ENCODE results near the gene VPS13D.

The VPS13D gene

GRCh38 chr1:12432897-12433296 lies 203.1 kb downstream of the VPS13D start:
- no peak for ATAC-seq (replicated peaks; ENCODE audit: extremely low read depth, poor library complexity, severe bottlenecking)
- no peak for DNase-seq (ENCODE audit: low spot score in 2 of 2)
- no peaks in the 10 kb centered on the region for H3K27me3 Mint-ChIP-seq
- no peaks in the 10 kb centered on the region for H3K9me3 Mint-ChIP-seq
- H3K36me3 Mint-ChIP-seq (ENCODE audit: insufficient read depth), result peaks cover 20% of the 10 kb centered on the region
- H3K4me3 Mint-ChIP-seq, result no peak overlapping the region
- H3K27ac Mint-ChIP-seq (ENCODE audit: low read depth), result no peak overlapping the region
- peaks cover 43% of the 10 kb centered on the region for H3K4me1 Mint-ChIP-seq

GRCh38 chr1:12433323-12434053 lies 203.7 kb downstream of the VPS13D start:
- Mint-ChIP-seq H3K36me3 (ENCODE audit: insufficient read depth) (peaks cover 22% of the 10 kb centered on the region), H3K27ac (ENCODE audit: low read depth) (peak overlapping the region; percentile 96), H3K4me3 (peak overlapping the region; percentile 65), H3K4me1 (peaks cover 49% of the 10 kb centered on the region), H3K9me3 (no peaks in the 10 kb centered on the region), H3K27me3 (no peaks in the 10 kb centered on the region)
- ATAC-seq (replicated peaks; ENCODE audit: extremely low read depth, poor library complexity, severe bottlenecking) (no peak), DNase-seq (ENCODE audit: low spot score in 2 of 2) (no peak)

DNA sequence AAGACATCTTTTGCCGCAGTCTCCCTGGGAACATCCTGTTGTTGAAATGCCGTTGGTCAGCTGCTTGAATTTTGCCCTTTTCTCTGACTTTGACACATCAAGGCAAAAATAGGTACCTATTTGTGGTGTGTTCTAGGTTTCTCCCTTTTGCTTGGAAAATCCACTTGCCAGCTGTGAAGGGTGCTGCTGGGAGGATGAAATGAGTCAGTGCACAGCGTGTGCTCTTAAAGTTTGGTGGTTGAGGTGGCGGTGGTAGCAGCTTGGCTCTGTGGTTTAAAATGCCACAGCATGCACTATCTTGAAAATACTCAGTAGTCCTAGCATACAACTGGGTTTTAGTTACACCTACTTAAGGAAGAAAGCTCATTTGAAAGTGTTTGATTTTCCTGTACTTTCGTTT lies 204.3 kb downstream of the VPS13D start:
- Mint-ChIP-seq H3K36me3 (ENCODE audit: insufficient read depth) (peaks cover 24% of the 10 kb centered on the region), H3K4me1 (peaks cover 56% of the 10 kb centered on the region), H3K9me3 (no peaks in the 10 kb centered on the region), H3K4me3 (peak overlapping the region; percentile 65), H3K27me3 (no peaks in the 10 kb centered on the region), H3K27ac (ENCODE audit: low read depth) (peak overlapping the region; percentile 96)
- peak; percentile 25 to 27 for DNase-seq (ENCODE audit: low spot score in 2 of 2)
- ATAC-seq (replicated peaks; ENCODE audit: extremely low read depth, poor library complexity, severe bottlenecking), result peak; percentile 57

GRCh38 chr1:12434686-12435085 lies 204.9 kb downstream of the VPS13D start:
- Mint-ChIP-seq H3K36me3 (ENCODE audit: insufficient read depth) (peaks cover 22% of the 10 kb centered on the region), H3K9me3 (no peaks in the 10 kb centered on the region), H3K27me3 (no peaks in the 10 kb centered on the region), H3K4me1 (peaks cover 61% of the 10 kb centered on the region), H3K27ac (ENCODE audit: low read depth) (peak overlapping the region; percentile 96), H3K4me3 (peak overlapping the region; percentile 65)
- DNase-seq (ENCODE audit: low spot score in 2 of 2) (no peak), ATAC-seq (replicated peaks; ENCODE audit: extremely low read depth, poor library complexity, severe bottlenecking) (no peak)

GRCh38 chr1:12435639-12436344 lies 206.0 kb downstream of the VPS13D start:
- no peak for DNase-seq (ENCODE audit: low spot score in 2 of 2)
- Mint-ChIP-seq H3K36me3 (ENCODE audit: insufficient read depth) (peaks cover 24% of the 10 kb centered on the region), H3K27me3 (no peaks in the 10 kb centered on the region), H3K4me3 (peak overlapping the region; percentile 73), H3K9me3 (no peaks in the 10 kb centered on the region), H3K4me1 (peaks cover 70% of the 10 kb centered on the region), H3K27ac (ENCODE audit: low read depth) (peak overlapping the region; percentile 96)
- peak; percentile 40 for ATAC-seq (replicated peaks; ENCODE audit: extremely low read depth, poor library complexity, severe bottlenecking)

GRCh38 chr1:12436345-12436658 lies 206.5 kb downstream of the VPS13D start:
- H3K9me3 Mint-ChIP-seq, result no peaks in the 10 kb centered on the region
- no peak for DNase-seq (ENCODE audit: low spot score in 2 of 2)
- H3K27ac Mint-ChIP-seq (ENCODE audit: low read depth), result peak overlapping the region; percentile 96
- ATAC-seq (replicated peaks; ENCODE audit: extremely low read depth, poor library complexity, severe bottlenecking), result no peak
- H3K36me3 Mint-ChIP-seq (ENCODE audit: insufficient read depth), result peaks cover 23% of the 10 kb centered on the region
- peak overlapping the region; percentile 73 for H3K4me3 Mint-ChIP-seq
- peaks cover 70% of the 10 kb centered on the region for H3K4me1 Mint-ChIP-seq
- H3K27me3 Mint-ChIP-seq, result no peaks in the 10 kb centered on the region

DNA sequence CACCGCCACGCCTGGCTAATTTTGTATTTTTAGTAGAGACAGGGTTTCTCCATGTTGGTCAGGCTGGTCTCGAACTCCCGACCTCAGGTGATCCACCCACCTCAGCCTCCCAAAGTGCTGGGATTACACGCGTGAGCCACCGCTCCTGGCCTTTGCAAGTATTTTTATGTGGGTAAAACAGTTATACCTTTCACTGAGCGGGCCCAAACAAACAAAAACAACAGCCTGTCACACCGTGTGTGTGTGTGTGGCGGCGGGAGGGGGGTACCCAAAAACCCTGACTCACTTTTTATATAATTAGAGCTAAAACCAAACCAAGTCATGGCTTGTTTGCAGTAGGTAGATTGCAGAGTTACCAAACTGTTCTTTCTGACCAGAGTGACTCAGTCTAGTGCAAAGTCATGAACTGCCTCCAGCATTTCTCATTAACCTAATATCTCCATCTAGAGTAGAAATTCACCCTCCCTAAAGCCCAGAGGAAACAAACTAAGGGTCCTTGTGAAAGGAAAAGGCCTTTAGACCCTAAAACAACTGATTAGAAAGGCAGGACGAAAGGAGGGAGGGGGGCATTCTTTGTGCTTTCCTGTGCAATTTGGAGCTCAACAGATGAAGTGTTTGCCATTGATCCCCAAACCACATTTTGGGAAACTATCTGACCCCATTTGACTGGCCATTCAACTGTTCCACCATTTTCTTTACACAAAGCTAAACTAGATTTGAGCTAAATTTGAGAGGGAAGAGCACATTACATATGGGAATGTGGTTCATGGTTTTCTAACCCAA lies 207.2 kb downstream of the VPS13D start:
- Mint-ChIP-seq H3K36me3 (ENCODE audit: insufficient read depth) (peaks cover 22% of the 10 kb centered on the region), H3K9me3 (no peaks in the 10 kb centered on the region), H3K27me3 (no peaks in the 10 kb centered on the region), H3K4me1 (peaks cover 70% of the 10 kb centered on the region), H3K4me3 (no peak overlapping the region), H3K27ac (ENCODE audit: low read depth) (no peak overlapping the region)
- DNase-seq (ENCODE audit: low spot score in 2 of 2) (no peak), ATAC-seq (replicated peaks; ENCODE audit: extremely low read depth, poor library complexity, severe bottlenecking) (no peak)

- no peaks in the 10 kb centered on the region for H3K27me3 Mint-ChIP-seq
- no peak overlapping the region for H3K4me3 Mint-ChIP-seq
- ATAC-seq (replicated peaks; ENCODE audit: extremely low read depth, poor library complexity, severe bottlenecking) (no peak), DNase-seq (ENCODE audit: low spot score in 2 of 2) (no peak)
- peak overlapping the region; percentile 79 for H3K27ac Mint-ChIP-seq (ENCODE audit: low read depth)
- H3K9me3 Mint-ChIP-seq, result no peaks in the 10 kb centered on the region
- peaks cover 24% of the 10 kb centered on the region for H3K36me3 Mint-ChIP-seq (ENCODE audit: insufficient read depth)
- peaks cover 72% of the 10 kb centered on the region for H3K4me1 Mint-ChIP-seq
These were observed 207.8 kb downstream of the VPS13D start for GRCh38 chr1:12437629-12438028.

DNA sequence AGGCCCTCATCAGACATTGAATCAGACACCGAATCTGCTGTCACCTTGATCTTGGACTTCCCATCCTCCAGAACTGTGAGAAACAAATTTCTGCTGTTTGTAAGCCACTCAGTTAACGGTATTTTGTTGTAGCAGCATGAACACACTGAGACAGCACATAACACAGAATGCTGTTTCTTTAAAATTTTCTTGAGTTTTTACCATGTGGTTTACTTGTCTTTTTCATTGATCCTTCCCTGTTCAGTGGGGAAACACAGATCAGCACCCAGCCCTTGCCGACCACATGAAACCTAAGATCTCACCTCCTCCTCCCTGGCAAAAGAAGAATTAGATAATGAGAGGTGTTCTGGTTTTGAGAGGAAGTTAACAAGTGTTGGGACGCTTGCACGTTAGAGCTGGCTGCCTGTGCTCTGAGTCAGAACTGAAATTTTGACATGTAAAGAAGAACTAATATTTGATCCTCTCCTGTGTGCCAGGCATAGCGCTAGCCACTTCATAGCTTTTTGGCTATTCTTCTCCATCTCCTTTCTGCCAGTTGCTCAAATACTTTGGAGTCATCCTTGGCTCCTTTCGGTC lies 208.6 kb downstream of the VPS13D start:
- peak; percentile 81 for ATAC-seq (replicated peaks; ENCODE audit: extremely low read depth, poor library complexity, severe bottlenecking)
- Mint-ChIP-seq H3K4me3 (peak overlapping the region; percentile 62), H3K27me3 (no peaks in the 10 kb centered on the region), H3K36me3 (ENCODE audit: insufficient read depth) (peaks cover 22% of the 10 kb centered on the region), H3K27ac (ENCODE audit: low read depth) (peak overlapping the region; percentile 79), H3K9me3 (no peaks in the 10 kb centered on the region), H3K4me1 (peaks cover 78% of the 10 kb centered on the region)
- DNase-seq (ENCODE audit: low spot score in 2 of 2), result peak in 1 of 2 donors; percentile 54

GRCh38 chr1:12439073-12439472 lies 209.2 kb downstream of the VPS13D start:
- no peaks in the 10 kb centered on the region for H3K9me3 Mint-ChIP-seq
- peaks cover 16% of the 10 kb centered on the region for H3K36me3 Mint-ChIP-seq (ENCODE audit: insufficient read depth)
- H3K4me1 Mint-ChIP-seq, result peaks cover 75% of the 10 kb centered on the region
- peak overlapping the region; percentile 62 for H3K4me3 Mint-ChIP-seq
- DNase-seq (ENCODE audit: low spot score in 2 of 2) (no peak), ATAC-seq (replicated peaks; ENCODE audit: extremely low read depth, poor library complexity, severe bottlenecking) (no peak)
- H3K27me3 Mint-ChIP-seq, result no peaks in the 10 kb centered on the region
- peak overlapping the region; percentile 79 for H3K27ac Mint-ChIP-seq (ENCODE audit: low read depth)

GRCh38 chr1:12441414-12442105 lies 211.7 kb downstream of the VPS13D start:
- H3K27me3 Mint-ChIP-seq, result no peaks in the 10 kb centered on the region
- H3K27ac Mint-ChIP-seq (ENCODE audit: low read depth), result no peak overlapping the region

DNA sequence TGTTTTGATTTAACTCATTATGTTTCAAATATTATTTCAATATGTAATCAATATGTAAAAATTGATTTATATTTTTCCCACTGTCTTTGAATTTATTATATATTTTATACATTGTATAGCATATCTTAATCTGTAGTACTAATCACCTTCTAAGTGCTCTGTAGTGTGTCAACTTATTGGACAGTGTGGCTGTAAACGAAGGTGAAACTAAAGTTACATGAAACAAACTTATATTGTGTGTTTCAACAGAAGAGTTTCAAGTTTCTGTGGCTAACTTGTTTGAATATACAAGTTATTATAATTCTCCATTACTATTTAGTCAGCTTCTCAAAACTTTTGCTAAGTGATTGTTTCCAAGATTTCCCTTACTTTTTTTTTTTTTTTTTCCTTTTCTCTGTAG lies 212.4 kb downstream of the VPS13D start:
- no peak for ATAC-seq (replicated peaks; ENCODE audit: extremely low read depth, poor library complexity, severe bottlenecking)
- no peak overlapping the region for H3K4me3 Mint-ChIP-seq
- peaks cover 60% of the 10 kb centered on the region for H3K4me1 Mint-ChIP-seq

More at GRCh38 chr1:12441414-12442105, 211.7 kb downstream of the VPS13D start:
- ATAC-seq (replicated peaks; ENCODE audit: extremely low read depth, poor library complexity, severe bottlenecking) (no peak), DNase-seq (ENCODE audit: low spot score in 2 of 2) (no peak)
- peaks cover 64% of the 10 kb centered on the region for H3K4me1 Mint-ChIP-seq
- peaks cover 11% of the 10 kb centered on the region for H3K36me3 Mint-ChIP-seq (ENCODE audit: insufficient read depth)
- H3K4me3 Mint-ChIP-seq, result no peak overlapping the region
- H3K9me3 Mint-ChIP-seq, result no peaks in the 10 kb centered on the region

More for the DNA sequence above, 212.4 kb downstream of the VPS13D start:
- no peak for DNase-seq (ENCODE audit: low spot score in 2 of 2)
- Mint-ChIP-seq H3K27me3 (no peaks in the 10 kb centered on the region), H3K9me3 (no peaks in the 10 kb centered on the region), H3K27ac (ENCODE audit: low read depth) (no peak overlapping the region), H3K36me3 (ENCODE audit: insufficient read depth) (peaks cover 11% of the 10 kb centered on the region)
